Smooth muscle cell (in vitro differentiated cells): Measurements from ENCODE around the gene TREM1. TPM values are rescaled to one million over a fixed set of nuclear protein-coding genes. Genes with fewer than 3 reads are reported as not detected.

ENCODE experiments used
- DNase-seq: peaks from one replicate; lab custom pipeline; 2025; ENCODE audit not compliant: unreplicated experiment; lab: John Stamatoyannopoulos, UW
- H2AFZ ChIP-seq: fragments of 200-600 bp; sonication (generic); 2 replicates; pipeline ENCODE4 v1.6.0; 2016; ENCODE audit warnings: antibody characterized with exemption, low read depth, mild to moderate bottlenecking
- H3F3A ChIP-seq: fragments of 200-600 bp; sonication (generic); 2 replicates; pipeline ENCODE4 v1.6.0; 2017; ENCODE audit warnings: antibody characterized with exemption, low read depth
- H3K27ac ChIP-seq: fragments of 200-600 bp; sonication (generic); 2 replicates; pipeline ENCODE4 v1.5.1; 2016; ENCODE audit warnings: low read depth, mild to moderate bottlenecking
- H3K27me3 ChIP-seq: fragments of 200-600 bp; sonication (generic); 2 replicates; pipeline ENCODE4 v1.6.1; 2016; ENCODE audit warnings: low read depth, mild to moderate bottlenecking
- H3K36me3 ChIP-seq: fragments of 200-600 bp; sonication (generic); 2 replicates; pipeline ENCODE4 v1.5.1; 2016; ENCODE audit warnings: low read depth
- H3K4me1 ChIP-seq: fragments of 200-600 bp; sonication (generic); 2 replicates; pipeline ENCODE4 v1.5.1; 2016; ENCODE audit warnings: low read depth
- H3K4me2 ChIP-seq: fragments of 200-600 bp; sonication (generic); 2 replicates; pipeline ENCODE4 v1.6.0; 2016; ENCODE audit warnings: mild to moderate bottlenecking
- H3K4me3 ChIP-seq: fragments of 200-600 bp; sonication (generic); 2 replicates; pipeline ENCODE4 v1.5.1; 2016; ENCODE audit warnings: mild to moderate bottlenecking
- H3K79me2 ChIP-seq: fragments of 200-600 bp; sonication (generic); 2 replicates; pipeline ENCODE4 v1.6.0; 2016; ENCODE audit warnings: low read depth, mild to moderate bottlenecking
- H3K9ac ChIP-seq: fragments of 200-600 bp; sonication (generic); 2 replicates; pipeline ENCODE4 v1.6.0; 2016; ENCODE audit warnings: low read depth
- H3K9me3 ChIP-seq: fragments of 200-600 bp; sonication (generic); replicated peaks from 2 replicates; pipeline ENCODE4 v1.5.1; 2016; ENCODE audit warnings: low read depth
- H4K20me1 ChIP-seq: fragments of 200-600 bp; sonication (generic); 2 replicates; pipeline ENCODE4 v1.6.0; 2016; ENCODE audit warnings: low read depth
- WGBS: methylation state at CpG from one replicate; pipeline ENCODE4 v1.1.7; 2016; ENCODE audit warnings: low lambda C conversion rate; 5-methylcytosine and 5-hydroxymethylcytosine counted together
- polyA plus RNA-seq: library from polyadenylated mRNA; unstranded; fragments of >200 nt; fragmentation: Nextera tagmentation; extraction: Ambion mirVana; gene quantifications from 2 replicates; pipeline ENCODE4 v1.2.1, GENCODE V29; 2016
- total RNA-seq: library from RNA; depleted of rRNA; stranded (reverse); fragments of >200 nt; gene quantifications from 2 replicates; pipeline ENCODE4 v1.2.3, GENCODE V29; 2014
- TF ChIP-seq, protein P1 (sequence below): fragments of 200-600 bp; sonication (generic); IDR thresholded peaks from 2 replicates; pipeline ENCODE4 v1.5.1; 2017; ENCODE audit warnings: borderline replicate concordance, mild to moderate bottlenecking, antibody characterized with exemption; ENCODE audit not compliant: insufficient read depth, poor library complexity, severe bottlenecking

The TREM1 gene
- total and polyA plus RNA-seq, 2 experiments from 2014 or later, result 6.9 to 14.1 TPM

DNA sequence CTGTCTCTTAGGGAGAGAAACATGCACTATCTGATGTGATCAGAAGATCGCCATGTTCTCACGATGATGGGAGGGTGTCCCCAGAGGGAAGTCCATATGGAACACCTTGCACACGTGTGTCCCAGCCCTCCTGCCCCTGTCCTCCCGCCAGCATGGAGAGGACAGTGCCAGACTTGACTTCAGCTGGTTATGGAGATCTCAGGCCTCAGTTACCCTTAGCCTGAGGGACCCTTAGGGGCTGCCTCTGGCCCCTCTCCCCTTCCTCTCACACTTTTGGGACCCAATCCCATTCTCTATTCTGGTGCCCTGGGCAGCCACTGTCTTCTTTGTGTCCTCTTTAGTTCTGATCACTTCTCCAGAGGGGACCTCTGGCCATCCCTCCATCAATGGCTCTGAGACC, 56.8 kb downstream of the TREM1 start:
- H3K36me3 ChIP-seq, result no peaks in the 10 kb centered on the region
- no peak overlapping the region for H3K4me2 ChIP-seq
- no peak overlapping the region for H3K9ac ChIP-seq
- no peak overlapping the region for H3K27ac ChIP-seq
- H3K79me2 ChIP-seq, result no peaks in the 10 kb centered on the region
- WGBS, result 90% methylated on average over 4 of the region's 4 CpGs
- H4K20me1 ChIP-seq, result no peaks in the 10 kb centered on the region
- no peak for DNase-seq
- no peak overlapping the region for H3K4me3 ChIP-seq
- H3K9me3 ChIP-seq, result no peaks in the 10 kb centered on the region
- H3K27me3 ChIP-seq, result peaks cover 40% of the 10 kb centered on the region
- no peaks in the 10 kb centered on the region for H3K4me1 ChIP-seq
- no peaks in the 10 kb centered on the region for H3F3A ChIP-seq
- TF ChIP-seq, protein P1, sequence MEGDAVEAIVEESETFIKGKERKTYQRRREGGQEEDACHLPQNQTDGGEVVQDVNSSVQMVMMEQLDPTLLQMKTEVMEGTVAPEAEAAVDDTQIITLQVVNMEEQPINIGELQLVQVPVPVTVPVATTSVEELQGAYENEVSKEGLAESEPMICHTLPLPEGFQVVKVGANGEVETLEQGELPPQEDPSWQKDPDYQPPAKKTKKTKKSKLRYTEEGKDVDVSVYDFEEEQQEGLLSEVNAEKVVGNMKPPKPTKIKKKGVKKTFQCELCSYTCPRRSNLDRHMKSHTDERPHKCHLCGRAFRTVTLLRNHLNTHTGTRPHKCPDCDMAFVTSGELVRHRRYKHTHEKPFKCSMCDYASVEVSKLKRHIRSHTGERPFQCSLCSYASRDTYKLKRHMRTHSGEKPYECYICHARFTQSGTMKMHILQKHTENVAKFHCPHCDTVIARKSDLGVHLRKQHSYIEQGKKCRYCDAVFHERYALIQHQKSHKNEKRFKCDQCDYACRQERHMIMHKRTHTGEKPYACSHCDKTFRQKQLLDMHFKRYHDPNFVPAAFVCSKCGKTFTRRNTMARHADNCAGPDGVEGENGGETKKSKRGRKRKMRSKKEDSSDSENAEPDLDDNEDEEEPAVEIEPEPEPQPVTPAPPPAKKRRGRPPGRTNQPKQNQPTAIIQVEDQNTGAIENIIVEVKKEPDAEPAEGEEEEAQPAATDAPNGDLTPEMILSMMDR, result no peak
- no peak overlapping the region for H2AFZ ChIP-seq

- no peaks in the 10 kb centered on the region for H3F3A ChIP-seq
- no peak overlapping the region for H2AFZ ChIP-seq
- H3K4me3 ChIP-seq, result no peak overlapping the region
- H3K36me3 ChIP-seq, result no peaks in the 10 kb centered on the region
- H3K27me3 ChIP-seq, result peaks cover 47% of the 10 kb centered on the region
- no peak overlapping the region for H3K4me2 ChIP-seq
- DNase-seq, result no peak
- H3K4me1 ChIP-seq, result no peaks in the 10 kb centered on the region
- H4K20me1 ChIP-seq, result no peaks in the 10 kb centered on the region
- H3K79me2 ChIP-seq, result no peaks in the 10 kb centered on the region
- WGBS, result 69% methylated on average over 5 of the region's 5 CpGs
- no peaks in the 10 kb centered on the region for H3K9me3 ChIP-seq
- TF ChIP-seq, protein P1, result no peak
- no peak overlapping the region for H3K9ac ChIP-seq
- H3K27ac ChIP-seq, result no peak overlapping the region
These were observed 57.9 kb downstream of the TREM1 start for GRCh38 chr6:41228616-41229015.

DNA sequence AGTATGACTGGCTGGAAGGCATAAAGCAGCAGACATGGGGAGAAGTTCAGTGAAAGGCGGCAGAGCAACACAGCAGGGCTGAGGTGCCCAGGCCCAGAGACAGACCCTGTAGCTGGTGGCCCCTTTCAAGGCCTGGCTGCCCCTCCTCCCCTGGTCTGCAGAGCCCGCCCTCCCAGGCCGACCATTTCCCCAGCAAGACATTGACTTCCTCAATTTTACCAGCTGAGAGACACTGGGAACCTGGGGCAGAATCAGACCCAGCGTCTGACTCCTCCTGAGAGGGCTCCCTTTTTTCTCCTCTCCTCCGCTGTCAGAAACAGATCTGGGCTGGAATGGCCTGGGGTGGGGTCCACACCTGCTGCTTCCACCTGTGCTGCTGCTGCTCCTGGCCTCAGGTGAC, 58.4 kb downstream of the TREM1 start, which contains the start of gene TREML4:
TSS of gene TREML4 (plus strand) at position 254 of the 400 bp plus-strand sequence. CDS start at position 333, 79 bp downstream.
- TF ChIP-seq, protein P1, result no peak

DNA sequence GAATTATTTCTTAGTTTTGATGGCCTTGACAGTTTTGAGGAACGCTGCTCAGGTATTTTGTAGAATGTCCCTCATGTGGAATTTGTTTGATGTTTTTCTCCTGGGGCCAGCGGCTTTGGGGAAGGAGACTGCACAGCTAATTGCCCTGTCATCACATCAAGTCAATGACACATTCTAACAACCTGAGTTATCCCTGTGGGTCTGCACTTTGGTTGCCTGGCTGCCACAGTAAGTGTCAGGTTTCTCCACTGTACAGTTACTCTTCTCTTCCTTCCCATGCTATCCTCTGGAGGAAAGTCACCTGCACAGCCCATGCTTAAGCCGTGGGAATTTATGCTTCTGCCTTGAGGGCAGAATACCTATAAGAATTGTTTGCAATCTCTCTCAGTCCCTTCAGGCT, 59.7 kb downstream of the TREM1 start:
- WGBS, result 55% methylated on average over 3 of the region's 3 CpGs
- no peak for DNase-seq
- H3K4me3 ChIP-seq, result no peak overlapping the region
- TF ChIP-seq, protein P1, result no peak
- H3K4me1 ChIP-seq, result no peaks in the 10 kb centered on the region
- H3K36me3 ChIP-seq, result no peaks in the 10 kb centered on the region
- no peaks in the 10 kb centered on the region for H3K79me2 ChIP-seq
- H3K9me3 ChIP-seq, result no peaks in the 10 kb centered on the region
- H2AFZ ChIP-seq, result no peak overlapping the region
- H4K20me1 ChIP-seq, result no peaks in the 10 kb centered on the region
- H3F3A ChIP-seq, result no peaks in the 10 kb centered on the region
- peaks cover 47% of the 10 kb centered on the region for H3K27me3 ChIP-seq
- no peak overlapping the region for H3K9ac ChIP-seq
- no peak overlapping the region for H3K4me2 ChIP-seq
- H3K27ac ChIP-seq, result no peak overlapping the region

More for the DNA sequence above, 58.4 kb downstream of the TREM1 start, which contains the start of gene TREML4:
- Histone ChIP-seq H3K9me3 (no peaks in the 10 kb centered on the region), H3K27ac (no peak within 1 kb of the TSS), H3K4me1 (no peaks in the 10 kb centered on the region), H4K20me1 (no peaks in the 10 kb centered on the region), H3K9ac (no peak within 1 kb of the TSS), H3K4me3 (no peak within 1 kb of the TSS), H3K36me3 (no peaks in the 10 kb centered on the region), H2AFZ (no peak within 1 kb of the TSS), H3K4me2 (no peak within 1 kb of the TSS), H3F3A (no peaks in the 10 kb centered on the region), H3K27me3 (peaks cover 50% of the 10 kb centered on the region), H3K79me2 (no peaks in the 10 kb centered on the region)
- WGBS, result 74% methylated on average over 5 of the region's 5 CpGs
- no peak for DNase-seq
